Measurements from ENCODE around the gene OPA1.

DNA sequence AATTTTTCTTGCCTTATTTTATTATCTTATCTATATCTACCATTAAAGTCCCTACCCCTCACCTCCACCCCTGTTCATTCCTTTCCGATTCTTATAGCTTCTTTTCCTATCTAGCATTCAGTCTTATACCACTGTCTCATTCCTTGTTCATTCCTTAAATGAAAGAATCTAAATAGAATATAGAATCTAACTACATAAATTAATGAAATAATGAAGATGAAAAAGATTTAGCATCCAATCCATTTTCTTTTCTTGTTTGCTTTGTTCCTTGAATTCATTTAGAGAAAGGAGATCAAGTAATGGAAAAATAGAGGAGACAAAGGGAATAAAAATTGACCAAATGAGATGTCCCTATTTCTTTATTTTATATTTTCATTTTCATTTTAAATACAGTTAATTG, 67.2 kb downstream of the OPA1 start:
- TF ChIP-seq CTCF (conservative IDR thresholded peaks at IDR 0.05): no peak
- TF ChIP-seq ZFX (IDR thresholded peaks at IDR 0.05): no peak

Measured in C4-2B (cell line).